HepG2 (cell line): ENCODE measurements around the gene SERPINA6. TPM values are rescaled to one million over a fixed set of nuclear protein-coding genes. Genes with fewer than 3 reads are reported as not detected.

Experiments used
- MIXL1 ChIP-seq: IDR thresholded peaks from 2 replicates; pipeline ENCODE4 v1.6.1; 2016
- MZF1 ChIP-seq: sonication (generic); formaldehyde crosslinking; IDR thresholded peaks from 2 replicates; pipeline ENCODE4 v1.8.1; 2023; ENCODE audit warnings: mild to moderate bottlenecking, missing genetic modification reagents, borderline replicate concordance
- XBP1 ChIP-seq: sonication (generic); formaldehyde crosslinking; IDR thresholded peaks from 2 replicates; pipeline ENCODE4 v1.5.0; 2020; ENCODE audit warnings: missing genetic modification reagents
- ZMYM3 ChIP-seq: sonication (generic); formaldehyde crosslinking; IDR thresholded peaks from 2 replicates; pipeline ENCODE4 v1.5.1; 2020; ENCODE audit warnings: mild to moderate bottlenecking, missing genetic modification reagents
- ZNF253 ChIP-seq: sonication (generic); formaldehyde crosslinking; IDR thresholded peaks from 2 replicates; pipeline ENCODE4 v1.8.0; 2022; ENCODE audit warnings: mild to moderate bottlenecking, missing genetic modification reagents, borderline replicate concordance
- ZNF451 ChIP-seq: sonication (generic); formaldehyde crosslinking; IDR thresholded peaks from 2 replicates; pipeline ENCODE4 v1.5.0; 2020; ENCODE audit warnings: mild to moderate bottlenecking, missing genetic modification reagents
- ZNF496 ChIP-seq: sonication (generic); formaldehyde crosslinking; IDR thresholded peaks from 2 replicates; pipeline ENCODE4 v1.8.1; 2023; ENCODE audit warnings: mild to moderate bottlenecking, moderate library complexity, missing genetic modification reagents; ENCODE audit not compliant: insufficient replicate concordance
- ZNF7 ChIP-seq: IDR thresholded peaks from 2 replicates; pipeline ENCODE4 v1.6.1; 2016; ENCODE audit warnings: missing biosample characterization, missing genetic modification reagents
- ZNF720 ChIP-seq: sonication (generic); formaldehyde crosslinking; IDR thresholded peaks from 2 replicates; pipeline ENCODE4 v1.4.0; 2020; ENCODE audit warnings: missing genetic modification reagents
- ZNF747 ChIP-seq: sonication (generic); formaldehyde crosslinking; IDR thresholded peaks from 2 replicates; pipeline ENCODE4 v1.8.1; 2023; ENCODE audit warnings: missing genetic modification reagents, mild to moderate bottlenecking, borderline replicate concordance
- ZNF773 ChIP-seq: sonication (generic); formaldehyde crosslinking; IDR thresholded peaks from 2 replicates; pipeline ENCODE4 v1.4.0; 2020; ENCODE audit warnings: missing genetic modification reagents, borderline replicate concordance
- polyA plus RNA-seq, 8 experiments: library from polyadenylated mRNA; depleted of rRNA in 3 of 8; stranded (reverse) in 7 of 8; unstranded in 1 of 8; fragments of >200 nt; fragmentation: Illumina TruSeq in 4 of 8; extraction: Trizol in 4 of 8; gene quantifications; 2 replicates each; pipeline versions ENCODE4 v1.2.1 to v1.2.3, GENCODE V29; 2011 to 2016; ENCODE audit warnings: low read depth in 4 of 8, missing spikeins in 1 of 8, mixed read lengths in 1 of 8; ENCODE audit not compliant: insufficient read depth in 1 of 8
- total RNA-seq, 5 experiments: library from RNA; depleted of rRNA; stranded (reverse); fragments of >200 nt; fragmentation: Illumina TruSeq; extraction: Trizol; gene quantifications; 2 replicates each; pipeline ENCODE4 v1.2.3, GENCODE V29; 2016; ENCODE audit warnings: low read depth in 1 of 5
- TF ChIP-seq, protein P1 (sequence below): sonication (generic); formaldehyde crosslinking; IDR thresholded peaks from 2 replicates; pipeline ENCODE4 v1.5.1; 2020; ENCODE audit warnings: mild to moderate bottlenecking, missing genetic modification reagents, borderline replicate concordance
- TF ChIP-seq, protein P2 (sequence below), 2 experiments: fragments of 450-650 bp in 1 of 2; sonication (generic) in 1 of 2; formaldehyde crosslinking in 1 of 2; IDR thresholded peaks; 2 replicates each; pipeline versions ENCODE4 v1.6.1 to v1.8.0; 2016 to 2022; ENCODE audit warnings: antibody characterized with exemption in 1 of 2, mild to moderate bottlenecking in 1 of 2, missing genetic modification reagents in 1 of 2
- TF ChIP-seq, protein P3 (sequence below): sonication (generic); formaldehyde crosslinking; IDR thresholded peaks from 2 replicates; pipeline ENCODE4 v1.4.0; 2020; ENCODE audit warnings: missing genetic modification reagents

Gene SERPINA6
- total and polyA plus RNA-seq, 2 of the 13 experiments (the other 11 are each of a cell fraction or from before 2014, with no cell fraction given), result 260 to 333 TPM

DNA sequence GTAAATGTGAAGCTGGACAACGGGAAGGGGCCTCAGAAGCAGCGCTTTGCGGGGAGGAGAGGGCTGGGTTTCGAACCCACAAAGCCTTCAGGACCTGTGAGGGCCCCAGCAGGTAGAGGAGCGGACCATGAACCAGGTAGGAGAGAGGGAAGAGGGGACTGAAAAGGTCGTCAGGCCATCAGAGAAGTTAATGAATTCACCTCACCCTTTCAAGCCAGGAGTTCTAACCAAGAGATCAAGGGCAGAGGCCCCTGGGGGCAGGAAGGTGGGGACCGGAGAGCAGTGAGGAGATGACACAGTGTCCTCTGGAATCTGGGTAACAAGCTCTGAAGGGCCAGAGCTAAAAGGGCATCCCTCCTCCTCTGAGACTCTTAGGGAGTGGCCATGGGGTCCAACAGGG, 45.8 kb upstream of the SERPINA6 start (continued):
- TF ChIP-seq, protein P1, sequence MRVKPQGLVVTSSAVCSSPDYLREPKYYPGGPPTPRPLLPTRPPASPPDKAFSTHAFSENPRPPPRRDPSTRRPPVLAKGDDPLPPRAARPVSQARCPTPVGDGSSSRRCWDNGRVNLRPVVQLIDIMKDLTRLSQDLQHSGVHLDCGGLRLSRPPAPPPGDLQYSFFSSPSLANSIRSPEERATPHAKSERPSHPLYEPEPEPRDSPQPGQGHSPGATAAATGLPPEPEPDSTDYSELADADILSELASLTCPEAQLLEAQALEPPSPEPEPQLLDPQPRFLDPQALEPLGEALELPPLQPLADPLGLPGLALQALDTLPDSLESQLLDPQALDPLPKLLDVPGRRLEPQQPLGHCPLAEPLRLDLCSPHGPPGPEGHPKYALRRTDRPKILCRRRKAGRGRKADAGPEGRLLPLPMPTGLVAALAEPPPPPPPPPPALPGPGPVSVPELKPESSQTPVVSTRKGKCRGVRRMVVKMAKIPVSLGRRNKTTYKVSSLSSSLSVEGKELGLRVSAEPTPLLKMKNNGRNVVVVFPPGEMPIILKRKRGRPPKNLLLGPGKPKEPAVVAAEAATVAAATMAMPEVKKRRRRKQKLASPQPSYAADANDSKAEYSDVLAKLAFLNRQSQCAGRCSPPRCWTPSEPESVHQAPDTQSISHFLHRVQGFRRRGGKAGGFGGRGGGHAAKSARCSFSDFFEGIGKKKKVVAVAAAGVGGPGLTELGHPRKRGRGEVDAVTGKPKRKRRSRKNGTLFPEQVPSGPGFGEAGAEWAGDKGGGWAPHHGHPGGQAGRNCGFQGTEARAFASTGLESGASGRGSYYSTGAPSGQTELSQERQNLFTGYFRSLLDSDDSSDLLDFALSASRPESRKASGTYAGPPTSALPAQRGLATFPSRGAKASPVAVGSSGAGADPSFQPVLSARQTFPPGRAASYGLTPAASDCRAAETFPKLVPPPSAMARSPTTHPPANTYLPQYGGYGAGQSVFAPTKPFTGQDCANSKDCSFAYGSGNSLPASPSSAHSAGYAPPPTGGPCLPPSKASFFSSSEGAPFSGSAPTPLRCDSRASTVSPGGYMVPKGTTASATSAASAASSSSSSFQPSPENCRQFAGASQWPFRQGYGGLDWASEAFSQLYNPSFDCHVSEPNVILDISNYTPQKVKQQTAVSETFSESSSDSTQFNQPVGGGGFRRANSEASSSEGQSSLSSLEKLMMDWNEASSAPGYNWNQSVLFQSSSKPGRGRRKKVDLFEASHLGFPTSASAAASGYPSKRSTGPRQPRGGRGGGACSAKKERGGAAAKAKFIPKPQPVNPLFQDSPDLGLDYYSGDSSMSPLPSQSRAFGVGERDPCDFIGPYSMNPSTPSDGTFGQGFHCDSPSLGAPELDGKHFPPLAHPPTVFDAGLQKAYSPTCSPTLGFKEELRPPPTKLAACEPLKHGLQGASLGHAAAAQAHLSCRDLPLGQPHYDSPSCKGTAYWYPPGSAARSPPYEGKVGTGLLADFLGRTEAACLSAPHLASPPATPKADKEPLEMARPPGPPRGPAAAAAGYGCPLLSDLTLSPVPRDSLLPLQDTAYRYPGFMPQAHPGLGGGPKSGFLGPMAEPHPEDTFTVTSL (CRISPR knock-in tag), result no peak
- TF ChIP-seq ZNF720 (CRISPR knock-in tag) (no peak), ZNF773 (no peak), XBP1 (CRISPR knock-in tag) (no peak), ZNF253 (CRISPR knock-in tag) (no peak), ZNF451 (CRISPR knock-in tag) (0 out of 2 replicates have a peak, but pooled peaks have one; percentile 45), ZNF496 (no peak), ZNF7 (no peak), MZF1 (no peak), ZMYM3 (CRISPR knock-in tag) (peak; percentile 86), ZNF747 (CRISPR knock-in tag) (no peak), MIXL1 (CRISPR knock-in tag) (peak; percentile 90)
- TF ChIP-seq, protein P2, sequence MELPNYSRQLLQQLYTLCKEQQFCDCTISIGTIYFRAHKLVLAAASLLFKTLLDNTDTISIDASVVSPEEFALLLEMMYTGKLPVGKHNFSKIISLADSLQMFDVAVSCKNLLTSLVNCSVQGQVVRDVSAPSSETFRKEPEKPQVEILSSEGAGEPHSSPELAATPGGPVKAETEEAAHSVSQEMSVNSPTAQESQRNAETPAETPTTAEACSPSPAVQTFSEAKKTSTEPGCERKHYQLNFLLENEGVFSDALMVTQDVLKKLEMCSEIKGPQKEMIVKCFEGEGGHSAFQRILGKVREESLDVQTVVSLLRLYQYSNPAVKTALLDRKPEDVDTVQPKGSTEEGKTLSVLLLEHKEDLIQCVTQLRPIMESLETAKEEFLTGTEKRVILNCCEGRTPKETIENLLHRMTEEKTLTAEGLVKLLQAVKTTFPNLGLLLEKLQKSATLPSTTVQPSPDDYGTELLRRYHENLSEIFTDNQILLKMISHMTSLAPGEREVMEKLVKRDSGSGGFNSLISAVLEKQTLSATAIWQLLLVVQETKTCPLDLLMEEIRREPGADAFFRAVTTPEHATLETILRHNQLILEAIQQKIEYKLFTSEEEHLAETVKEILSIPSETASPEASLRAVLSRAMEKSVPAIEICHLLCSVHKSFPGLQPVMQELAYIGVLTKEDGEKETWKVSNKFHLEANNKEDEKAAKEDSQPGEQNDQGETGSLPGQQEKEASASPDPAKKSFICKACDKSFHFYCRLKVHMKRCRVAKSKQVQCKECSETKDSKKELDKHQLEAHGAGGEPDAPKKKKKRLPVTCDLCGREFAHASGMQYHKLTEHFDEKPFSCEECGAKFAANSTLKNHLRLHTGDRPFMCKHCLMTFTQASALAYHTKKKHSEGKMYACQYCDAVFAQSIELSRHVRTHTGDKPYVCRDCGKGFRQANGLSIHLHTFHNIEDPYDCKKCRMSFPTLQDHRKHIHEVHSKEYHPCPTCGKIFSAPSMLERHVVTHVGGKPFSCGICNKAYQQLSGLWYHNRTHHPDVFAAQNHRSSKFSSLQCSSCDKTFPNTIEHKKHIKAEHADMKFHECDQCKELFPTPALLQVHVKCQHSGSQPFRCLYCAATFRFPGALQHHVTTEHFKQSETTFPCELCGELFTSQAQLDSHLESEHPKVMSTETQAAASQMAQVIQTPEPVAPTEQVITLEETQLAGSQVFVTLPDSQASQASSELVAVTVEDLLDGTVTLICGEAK (IDR thresholded peaks at IDR 0.05), result no peak
- TF ChIP-seq, protein P2 (CRISPR knock-in tag; IDR thresholded peaks at IDR 0.05), result no peak
- TF ChIP-seq, protein P3, sequence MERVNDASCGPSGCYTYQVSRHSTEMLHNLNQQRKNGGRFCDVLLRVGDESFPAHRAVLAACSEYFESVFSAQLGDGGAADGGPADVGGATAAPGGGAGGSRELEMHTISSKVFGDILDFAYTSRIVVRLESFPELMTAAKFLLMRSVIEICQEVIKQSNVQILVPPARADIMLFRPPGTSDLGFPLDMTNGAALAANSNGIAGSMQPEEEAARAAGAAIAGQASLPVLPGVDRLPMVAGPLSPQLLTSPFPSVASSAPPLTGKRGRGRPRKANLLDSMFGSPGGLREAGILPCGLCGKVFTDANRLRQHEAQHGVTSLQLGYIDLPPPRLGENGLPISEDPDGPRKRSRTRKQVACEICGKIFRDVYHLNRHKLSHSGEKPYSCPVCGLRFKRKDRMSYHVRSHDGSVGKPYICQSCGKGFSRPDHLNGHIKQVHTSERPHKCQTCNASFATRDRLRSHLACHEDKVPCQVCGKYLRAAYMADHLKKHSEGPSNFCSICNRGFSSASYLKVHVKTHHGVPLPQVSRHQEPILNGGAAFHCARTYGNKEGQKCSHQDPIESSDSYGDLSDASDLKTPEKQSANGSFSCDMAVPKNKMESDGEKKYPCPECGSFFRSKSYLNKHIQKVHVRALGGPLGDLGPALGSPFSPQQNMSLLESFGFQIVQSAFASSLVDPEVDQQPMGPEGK (CRISPR knock-in tag), result peak; percentile 79
